Prostate gland (tissue), 2 donors: ENCODE measurements around the gene FBXW12.

ENCODE experiments used
- POLR2A ChIP-seq: fragments of 450-650 bp; IDR thresholded peaks from one replicate; pipeline ENCODE4 v1.6.1; 2016; ENCODE audit warnings: antibody characterized with exemption, mild to moderate bottlenecking
- POLR2AphosphoS5 ChIP-seq: sonication (generic); formaldehyde crosslinking; IDR thresholded peaks from one replicate; pipeline ENCODE4 v1.6.1; 2017; ENCODE audit warnings: antibody characterized with exemption
- TF ChIP-seq, protein P1 (sequence below), 4 experiments: fragments of 200-600 bp in 2 of 4; fragments of 450-650 bp in 2 of 4; sonication (generic) in 2 of 4; IDR thresholded peaks; 1 replicate in 3 of 4; 2 replicates in 1 of 4; pipeline ENCODE4 v1.5.1; 2016 to 2019; ENCODE audit warnings: antibody characterized with exemption in 4 of 4, mild to moderate bottlenecking in 2 of 4, moderate library complexity in 2 of 4

DNA sequence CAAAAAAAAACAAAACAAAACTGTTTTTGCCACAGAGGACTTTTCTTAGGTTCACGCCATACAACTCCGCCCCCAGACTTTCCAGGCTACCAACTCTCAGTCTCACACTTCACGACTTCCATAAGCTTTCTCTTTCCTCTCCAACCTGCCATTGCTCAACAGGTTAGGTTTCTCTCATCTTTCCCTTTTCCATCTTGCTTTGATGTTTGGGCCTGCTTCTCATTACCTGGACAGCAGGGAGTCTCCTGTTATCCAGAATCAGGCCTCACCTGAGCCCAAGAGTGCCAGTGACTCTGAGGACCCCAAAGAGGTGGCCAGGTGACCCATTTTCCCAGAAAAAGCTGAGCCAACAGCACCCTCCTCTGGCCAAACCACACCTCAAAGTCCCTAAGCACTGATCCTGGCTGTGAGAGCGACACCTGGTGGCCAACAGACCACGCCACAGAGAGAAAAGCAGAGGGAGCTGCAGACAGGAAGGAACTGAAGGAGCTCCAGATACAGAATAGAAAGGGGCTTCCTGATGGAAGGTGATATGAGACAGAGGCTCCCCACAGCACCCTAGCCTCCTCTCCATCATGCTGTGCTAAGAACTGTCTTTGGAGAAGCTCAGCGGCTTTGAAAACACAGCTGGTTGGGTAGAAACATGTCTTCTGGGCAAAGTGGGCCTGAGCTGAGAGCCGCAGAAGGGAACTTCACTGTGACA, 63.9 kb downstream of the FBXW12 start:
- peak; percentile 11 for TF ChIP-seq POLR2A
- TF ChIP-seq, protein P1, sequence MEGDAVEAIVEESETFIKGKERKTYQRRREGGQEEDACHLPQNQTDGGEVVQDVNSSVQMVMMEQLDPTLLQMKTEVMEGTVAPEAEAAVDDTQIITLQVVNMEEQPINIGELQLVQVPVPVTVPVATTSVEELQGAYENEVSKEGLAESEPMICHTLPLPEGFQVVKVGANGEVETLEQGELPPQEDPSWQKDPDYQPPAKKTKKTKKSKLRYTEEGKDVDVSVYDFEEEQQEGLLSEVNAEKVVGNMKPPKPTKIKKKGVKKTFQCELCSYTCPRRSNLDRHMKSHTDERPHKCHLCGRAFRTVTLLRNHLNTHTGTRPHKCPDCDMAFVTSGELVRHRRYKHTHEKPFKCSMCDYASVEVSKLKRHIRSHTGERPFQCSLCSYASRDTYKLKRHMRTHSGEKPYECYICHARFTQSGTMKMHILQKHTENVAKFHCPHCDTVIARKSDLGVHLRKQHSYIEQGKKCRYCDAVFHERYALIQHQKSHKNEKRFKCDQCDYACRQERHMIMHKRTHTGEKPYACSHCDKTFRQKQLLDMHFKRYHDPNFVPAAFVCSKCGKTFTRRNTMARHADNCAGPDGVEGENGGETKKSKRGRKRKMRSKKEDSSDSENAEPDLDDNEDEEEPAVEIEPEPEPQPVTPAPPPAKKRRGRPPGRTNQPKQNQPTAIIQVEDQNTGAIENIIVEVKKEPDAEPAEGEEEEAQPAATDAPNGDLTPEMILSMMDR (IDR thresholded peaks at IDR 0.05): peak; percentile 97 to 100 (median 100)
- peak; percentile 80 for TF ChIP-seq POLR2AphosphoS5
